ENCODE measurements around the gene INPP4A.
A peak's percentile ranks its signal among the peaks of the same experiment; 100 is the strongest.

INPP4A gene

DNA sequence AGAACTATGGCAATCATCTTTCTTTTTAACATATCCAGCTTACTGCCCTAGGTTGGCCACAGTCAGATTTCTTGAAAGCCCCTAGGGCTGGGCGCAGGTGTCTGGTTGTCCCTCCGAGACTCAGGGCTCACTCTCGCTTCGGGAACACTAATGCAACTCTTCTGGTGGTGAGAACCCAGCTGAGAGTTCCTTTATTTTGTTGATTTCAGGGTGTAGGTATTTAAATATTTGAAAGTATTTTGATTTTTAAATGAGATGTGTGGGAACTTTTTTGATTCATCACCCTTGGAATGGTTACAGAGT is 40.7 kb downstream of the INPP4A start:
- no peak overlapping the region for H3K4me3 ChIP-seq (ENCODE audit: control insufficient read depth, low read depth, low read length)
- no peak for DNase-seq (ENCODE audit: low read depth)
- TF ChIP-seq, protein P1, sequence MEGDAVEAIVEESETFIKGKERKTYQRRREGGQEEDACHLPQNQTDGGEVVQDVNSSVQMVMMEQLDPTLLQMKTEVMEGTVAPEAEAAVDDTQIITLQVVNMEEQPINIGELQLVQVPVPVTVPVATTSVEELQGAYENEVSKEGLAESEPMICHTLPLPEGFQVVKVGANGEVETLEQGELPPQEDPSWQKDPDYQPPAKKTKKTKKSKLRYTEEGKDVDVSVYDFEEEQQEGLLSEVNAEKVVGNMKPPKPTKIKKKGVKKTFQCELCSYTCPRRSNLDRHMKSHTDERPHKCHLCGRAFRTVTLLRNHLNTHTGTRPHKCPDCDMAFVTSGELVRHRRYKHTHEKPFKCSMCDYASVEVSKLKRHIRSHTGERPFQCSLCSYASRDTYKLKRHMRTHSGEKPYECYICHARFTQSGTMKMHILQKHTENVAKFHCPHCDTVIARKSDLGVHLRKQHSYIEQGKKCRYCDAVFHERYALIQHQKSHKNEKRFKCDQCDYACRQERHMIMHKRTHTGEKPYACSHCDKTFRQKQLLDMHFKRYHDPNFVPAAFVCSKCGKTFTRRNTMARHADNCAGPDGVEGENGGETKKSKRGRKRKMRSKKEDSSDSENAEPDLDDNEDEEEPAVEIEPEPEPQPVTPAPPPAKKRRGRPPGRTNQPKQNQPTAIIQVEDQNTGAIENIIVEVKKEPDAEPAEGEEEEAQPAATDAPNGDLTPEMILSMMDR (conservative IDR thresholded peaks at IDR 0.05; ENCODE audit: control insufficient read depth, insufficient read depth, low read depth, low read length): no peak

DNA sequence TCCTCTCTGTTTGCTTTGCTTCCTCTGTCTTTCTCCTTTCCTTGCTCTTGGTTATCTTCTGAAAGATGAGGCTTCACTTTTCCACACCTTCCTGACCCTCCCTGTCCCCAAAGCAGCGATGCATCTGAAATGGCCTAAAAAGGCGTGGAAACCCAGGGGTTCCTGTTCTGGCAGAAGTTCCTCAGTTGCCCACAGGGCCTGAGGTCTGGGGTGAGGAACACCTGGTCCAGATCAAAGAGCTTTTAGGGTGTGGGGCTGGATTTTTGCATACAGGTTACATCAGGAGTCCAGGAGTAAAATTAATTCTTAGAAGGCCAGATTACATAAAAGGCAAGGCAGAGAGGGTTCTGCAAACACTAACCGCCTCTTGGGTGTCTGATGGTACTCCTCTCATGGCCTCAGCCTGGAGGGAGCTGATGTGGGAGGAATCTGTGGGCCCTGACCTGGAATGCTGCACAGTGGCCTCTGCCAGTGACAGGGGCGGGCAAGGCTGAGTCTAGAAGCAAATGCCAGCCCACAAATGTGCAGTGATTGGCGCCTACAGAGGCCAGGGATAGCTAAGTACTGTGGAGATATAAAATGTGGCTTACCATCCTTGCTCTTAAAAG is 41.8 kb downstream of the INPP4A start:
- TF ChIP-seq, protein P1 (conservative IDR thresholded peaks at IDR 0.05; ENCODE audit: control insufficient read depth, insufficient read depth, low read depth, low read length): no peak
- H3K4me3 ChIP-seq (ENCODE audit: control insufficient read depth, low read depth, low read length): no peak overlapping the region
- no peak for DNase-seq (ENCODE audit: low read depth)

DNA sequence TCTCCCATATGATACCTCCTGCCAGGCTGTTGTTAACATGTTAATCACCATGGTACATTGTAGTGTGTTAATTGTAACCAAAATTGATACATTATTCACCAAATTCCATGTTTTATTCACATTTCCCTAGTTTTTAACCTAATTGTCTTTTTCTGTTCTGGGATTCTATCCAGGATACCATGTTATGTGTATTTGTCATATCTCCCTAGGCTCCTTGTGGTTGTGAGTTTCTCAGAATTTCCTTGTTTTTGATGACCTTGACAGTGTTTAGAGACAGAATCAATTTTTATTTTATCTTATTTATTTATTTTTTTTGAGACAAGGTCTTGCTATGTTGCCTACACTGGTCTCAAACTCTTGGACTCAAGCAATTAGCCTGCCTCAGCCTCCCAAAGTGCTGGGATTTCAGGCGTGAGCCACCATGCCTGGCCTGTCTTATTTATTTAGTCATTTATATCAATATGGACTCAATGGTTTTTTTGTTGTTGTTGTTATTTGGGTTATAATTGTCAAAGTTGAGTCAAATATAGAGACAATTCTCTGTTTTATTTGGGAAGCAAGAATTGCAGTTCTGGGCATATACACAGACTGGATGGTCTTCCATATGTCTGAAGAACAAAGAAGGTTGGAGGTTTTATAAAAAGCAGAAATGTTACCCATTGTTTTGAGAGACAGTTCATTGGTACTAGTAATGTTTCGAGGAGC is 42.6 kb downstream of the INPP4A start:
- TF ChIP-seq, protein P1 (conservative IDR thresholded peaks at IDR 0.05; ENCODE audit: control insufficient read depth, insufficient read depth, low read depth, low read length): no peak
- H3K4me3 ChIP-seq (ENCODE audit: control insufficient read depth, low read depth, low read length): no peak overlapping the region
- peak; percentile 36 for DNase-seq (ENCODE audit: low read depth)

DNA sequence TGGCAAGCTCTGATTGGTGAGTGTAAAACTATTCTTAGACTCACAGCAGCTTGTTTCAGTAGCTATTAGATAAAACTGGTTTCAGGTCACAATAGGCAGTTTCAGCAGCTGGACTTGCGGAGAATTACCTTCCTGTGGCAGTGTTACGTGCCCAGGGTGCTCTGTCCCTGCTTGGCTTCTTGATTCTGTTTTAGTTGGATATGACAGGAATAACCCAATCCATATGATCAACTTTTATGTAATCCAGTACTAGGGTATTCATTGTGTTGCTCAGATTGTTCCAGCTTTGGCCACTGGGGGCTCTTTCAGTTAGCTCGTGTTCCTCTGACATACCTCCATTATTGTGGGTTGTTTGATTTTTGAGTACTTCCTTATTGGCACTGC is 43.1 kb downstream of the INPP4A start:
- DNase-seq (ENCODE audit: low read depth): peak; percentile 42
- TF ChIP-seq, protein P1 (conservative IDR thresholded peaks at IDR 0.05; ENCODE audit: control insufficient read depth, insufficient read depth, low read depth, low read length): peak; percentile 56
- H3K4me3 ChIP-seq (ENCODE audit: control insufficient read depth, low read depth, low read length): no peak overlapping the region

DNA sequence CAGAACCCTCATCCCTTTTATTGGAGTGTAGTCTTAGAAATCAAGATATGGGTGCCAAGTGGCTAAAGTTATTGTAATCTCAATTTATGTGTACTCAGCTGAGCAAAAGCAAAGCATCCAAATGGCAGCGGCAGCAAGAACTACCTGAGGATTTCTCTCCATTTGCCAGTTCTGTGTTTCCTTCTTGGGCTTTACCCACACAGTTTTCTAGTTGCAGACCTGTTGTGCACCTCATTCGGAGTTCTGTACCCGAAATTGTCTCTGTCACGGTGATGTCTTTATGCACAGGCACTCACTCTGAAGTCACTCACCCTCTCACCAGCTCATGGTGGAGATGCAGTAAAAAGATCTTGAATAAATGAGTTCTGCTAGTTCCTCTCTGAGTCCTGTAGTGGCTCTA is 43.6 kb downstream of the INPP4A start:
- no peak overlapping the region for H3K4me3 ChIP-seq (ENCODE audit: control insufficient read depth, low read depth, low read length)
- no peak for DNase-seq (ENCODE audit: low read depth)
- TF ChIP-seq, protein P1 (conservative IDR thresholded peaks at IDR 0.05; ENCODE audit: control insufficient read depth, insufficient read depth, low read depth, low read length): no peak

DNA sequence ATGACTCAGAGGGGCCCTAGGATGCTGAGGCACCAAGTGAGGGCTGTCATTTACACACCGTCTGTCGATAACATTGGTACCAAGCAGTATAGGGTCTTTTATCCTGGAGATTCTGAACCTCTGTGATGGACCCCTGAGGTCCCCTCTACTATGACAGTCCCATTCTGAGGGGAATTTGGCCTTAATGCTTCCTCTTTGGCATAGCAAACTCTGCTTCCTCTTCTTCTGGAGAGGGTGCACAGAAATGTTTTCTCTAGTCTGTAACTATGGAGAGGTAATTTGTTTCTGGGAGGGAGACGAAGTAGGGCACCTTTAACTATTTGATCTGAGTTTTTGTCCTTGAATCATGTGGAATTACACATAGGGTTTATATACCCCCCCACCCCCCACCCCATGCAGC is 44.8 kb downstream of the INPP4A start:
- H3K4me3 ChIP-seq (ENCODE audit: control insufficient read depth, low read depth, low read length): no peak overlapping the region
- DNase-seq (ENCODE audit: low read depth): no peak
- TF ChIP-seq, protein P1 (conservative IDR thresholded peaks at IDR 0.05; ENCODE audit: control insufficient read depth, insufficient read depth, low read depth, low read length): no peak

Measured in fibroblast of mammary gland (primary cell).